Peyer's patch (tissue), 4 donors: ENCODE measurements around the gene CDKL1.

Source experiments
- POLR2A ChIP-seq, 2 donors: fragments of 450-650 bp; IDR thresholded peaks; one replicate each; pipeline ENCODE4 v1.5.1; 2017; ENCODE audit warnings: antibody characterized with exemption in 2 of 2, mild to moderate bottlenecking in 2 of 2, moderate library complexity in 2 of 2
- TF ChIP-seq, protein P1 (sequence below), 6 experiments: fragments of 450-650 bp in 4 of 6; fragments of 200-600 bp in 2 of 6; sonication (generic) in 1 of 6; IDR thresholded peaks; one replicate each; pipeline ENCODE4 v1.5.1; 2017 to 2019; ENCODE audit warnings: antibody characterized with exemption in 6 of 6, mild to moderate bottlenecking in 3 of 6, moderate library complexity in 1 of 6

- TF ChIP-seq, protein P1, sequence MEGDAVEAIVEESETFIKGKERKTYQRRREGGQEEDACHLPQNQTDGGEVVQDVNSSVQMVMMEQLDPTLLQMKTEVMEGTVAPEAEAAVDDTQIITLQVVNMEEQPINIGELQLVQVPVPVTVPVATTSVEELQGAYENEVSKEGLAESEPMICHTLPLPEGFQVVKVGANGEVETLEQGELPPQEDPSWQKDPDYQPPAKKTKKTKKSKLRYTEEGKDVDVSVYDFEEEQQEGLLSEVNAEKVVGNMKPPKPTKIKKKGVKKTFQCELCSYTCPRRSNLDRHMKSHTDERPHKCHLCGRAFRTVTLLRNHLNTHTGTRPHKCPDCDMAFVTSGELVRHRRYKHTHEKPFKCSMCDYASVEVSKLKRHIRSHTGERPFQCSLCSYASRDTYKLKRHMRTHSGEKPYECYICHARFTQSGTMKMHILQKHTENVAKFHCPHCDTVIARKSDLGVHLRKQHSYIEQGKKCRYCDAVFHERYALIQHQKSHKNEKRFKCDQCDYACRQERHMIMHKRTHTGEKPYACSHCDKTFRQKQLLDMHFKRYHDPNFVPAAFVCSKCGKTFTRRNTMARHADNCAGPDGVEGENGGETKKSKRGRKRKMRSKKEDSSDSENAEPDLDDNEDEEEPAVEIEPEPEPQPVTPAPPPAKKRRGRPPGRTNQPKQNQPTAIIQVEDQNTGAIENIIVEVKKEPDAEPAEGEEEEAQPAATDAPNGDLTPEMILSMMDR (IDR thresholded peaks at IDR 0.05) = no peak
- no peak for TF ChIP-seq POLR2A (IDR thresholded peaks at IDR 0.05)
These were observed 10.6 kb upstream of the CDKL1 start for GRCh38 chr14:50407111-50407812.
